ENCODE data around the gene ETV3. TPM values are rescaled to one million over a fixed set of nuclear protein-coding genes. Genes with fewer than 3 reads are reported as not detected.

Gene ETV3
- total and polyA plus RNA-seq, 2 of the 13 experiments (the other 11 are each of a cell fraction or from before 2014, with no cell fraction given) = 4.2 to 5.8 TPM

DNA sequence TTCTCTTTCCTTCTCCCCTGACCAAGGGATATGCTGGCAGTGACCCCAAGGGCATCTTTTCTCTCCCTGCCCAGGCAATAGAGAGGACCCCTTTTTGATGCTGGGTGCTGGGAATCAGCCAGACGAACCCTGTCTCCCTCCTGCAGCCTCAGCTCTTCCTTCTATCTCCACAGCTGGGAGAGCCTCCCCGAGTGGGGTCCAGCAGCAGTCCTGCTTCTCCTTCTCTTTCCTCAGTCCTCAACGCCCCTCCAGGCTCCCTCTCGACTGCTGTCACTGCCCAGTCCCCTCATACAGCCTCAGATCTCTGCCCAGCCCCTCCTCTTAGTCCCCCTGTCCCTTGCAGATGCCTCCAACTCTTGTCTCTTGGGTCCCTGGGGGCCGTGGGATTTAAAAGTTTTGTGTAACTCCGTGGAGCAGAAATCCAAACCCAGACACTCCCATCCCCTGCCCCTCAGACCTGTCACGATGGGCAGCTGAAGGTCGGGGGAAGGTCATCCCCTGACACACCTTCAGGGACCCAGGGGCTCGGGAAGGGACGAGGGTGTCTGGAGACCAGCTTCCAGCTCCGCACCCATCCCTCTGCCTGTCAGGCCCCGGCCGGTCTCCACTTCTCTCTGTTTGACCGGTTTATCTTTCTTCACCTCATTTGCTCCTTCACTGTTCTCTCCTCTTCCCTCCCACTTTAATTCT is 32.8 kb downstream of the ETV3 start (continued):
- TF ChIP-seq NONO (IDR thresholded peaks at IDR 0.05) (no peak), NONO (CRISPR knock-in tag; conservative IDR thresholded peaks at IDR 0.05) (no peak), ATF5 (CRISPR knock-in tag; IDR thresholded peaks at IDR 0.05; ENCODE audit: low read depth) (no peak), ZNF781 (CRISPR knock-in tag; IDR thresholded peaks at IDR 0.05; ENCODE audit: borderline replicate concordance, not compliant biosample characterization) (no peak), ZNF382 (CRISPR knock-in tag; IDR thresholded peaks at IDR 0.05; ENCODE audit: borderline replicate concordance) (no peak), POLR2A (IDR thresholded peaks at IDR 0.05; ENCODE audit: insufficient read depth in 1 of 2, low read depth in 2 of 2, low read length in 2 of 2) (no peak)
- TF ChIP-seq, protein P1, sequence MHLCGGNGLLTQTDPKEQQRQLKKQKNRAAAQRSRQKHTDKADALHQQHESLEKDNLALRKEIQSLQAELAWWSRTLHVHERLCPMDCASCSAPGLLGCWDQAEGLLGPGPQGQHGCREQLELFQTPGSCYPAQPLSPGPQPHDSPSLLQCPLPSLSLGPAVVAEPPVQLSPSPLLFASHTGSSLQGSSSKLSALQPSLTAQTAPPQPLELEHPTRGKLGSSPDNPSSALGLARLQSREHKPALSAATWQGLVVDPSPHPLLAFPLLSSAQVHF (CRISPR knock-in tag; IDR thresholded peaks at IDR 0.05) = no peak

- no peak for FAIRE-seq
- no peak overlapping the region for H3K4me2 ChIP-seq (ENCODE audit: low read depth, low read length)
- no peaks in the 10 kb centered on the region for H3K79me2 ChIP-seq (ENCODE audit: insufficient read depth, low read length)
- no peak overlapping the region for H3K4me3 ChIP-seq (replicated peaks in 1 of 3; ENCODE audit: insufficient read depth in 1 of 3, low read depth in 2 of 3, low read length in 3 of 3)
- H3K27me3 ChIP-seq (ENCODE audit: control insufficient read depth in 1 of 2, insufficient read depth in 2 of 2, low read length in 2 of 2) = peaks cover 8 to 52% of the 10 kb centered on the region in 2 experiments; a peak in 3 of 5 replicates
- no peak overlapping the region for H3K9ac ChIP-seq (ENCODE audit: insufficient read depth, low read depth, low read length)
- ChIA-PET POLR2A (no interaction called here), CTCF (ENCODE audit: low intra/inter-chr PET ratio, low total read pairs) (no interaction called here)
- DNase-seq (ENCODE audit: low spot score) = no peak
- TF ChIP-seq NCOA5 (CRISPR knock-in tag; IDR thresholded peaks at IDR 0.05) = no peak
- in situ Hi-C loops (cut with HindIII; ENCODE audit: extremely low pct_ligation_motif_present, low pct_unique_long_range_greater_than_20kb) = no loop called here
- H2AFZ ChIP-seq (ENCODE audit: low read length) = no peak overlapping the region
- no peaks in the 10 kb centered on the region for H3K4me1 ChIP-seq (ENCODE audit: insufficient read depth, low read length)
- intact Hi-C loops (cut with micrococcal nuclease; ENCODE audit: unreplicated experiment) = no loop called here
- no peak for ATAC-seq
- no peaks in the 10 kb centered on the region for H3K36me3 ChIP-seq (replicated peaks in 1 of 2; ENCODE audit: control insufficient read depth in 1 of 2, insufficient read depth in 2 of 2, low read length in 2 of 2)
- no peak overlapping the region for H3K27ac ChIP-seq (ENCODE audit: extremely low read length, insufficient read depth, low read length)
- 28% methylated on average over 6 of the region's 6 CpGs for WGBS (ENCODE audit: low lambda C conversion rate)
- H3K9me3 ChIP-seq (ENCODE audit: low read length) = no peaks in the 10 kb centered on the region
- no TSS peak for BruUV-seq (replicated peaks)
- H4K20me1 ChIP-seq (ENCODE audit: insufficient read depth, low read length) = no peaks in the 10 kb centered on the region
Observed at GRCh38 chr1:157104598-157105293, 33.4 kb downstream of the ETV3 start.
